Measurements from ENCODE around the gene TBC1D16. TPM values are rescaled to one million over a fixed set of nuclear protein-coding genes. Genes with fewer than 3 reads are reported as not detected.

Gene TBC1D16
- total RNA-seq, 1 donor from 2014 or later = 21.2 TPM

GRCh38 chr17:80012765-80013741 is 22.6 kb downstream of the TBC1D16 start:
- peaks cover 9% of the 10 kb centered on the region for H3K4me1 ChIP-seq
- no peak overlapping the region for H3K27ac ChIP-seq
- H3K27me3 Mint-ChIP-seq (ENCODE audit: insufficient read depth, low read depth) = peaks cover 2% of the 10 kb centered on the region
- no peak overlapping the region for H2AFZ ChIP-seq (replicated peaks)
- no peak overlapping the region for H3K27ac Mint-ChIP-seq
- peaks cover 15% of the 10 kb centered on the region for H3K79me2 ChIP-seq (ENCODE audit: low read depth)
- no peaks in the 10 kb centered on the region for H3K36me3 ChIP-seq
- no peaks in the 10 kb centered on the region for H3K9me3 ChIP-seq (ENCODE audit: low read depth)
- H3K4me1 Mint-ChIP-seq = peaks cover 2% of the 10 kb centered on the region
- no peaks in the 10 kb centered on the region for H3K27me3 ChIP-seq
- peaks cover 10% of the 10 kb centered on the region for H4K20me1 ChIP-seq (ENCODE audit: low read depth)
- DNase-seq (ENCODE audit: low spot score) = peak; percentile 38
- TF ChIP-seq EZH2phosphoT487 (IDR thresholded peaks at IDR 0.05) = no peak
- TF ChIP-seq EZH2 (IDR thresholded peaks at IDR 0.05) = no peak
- no peak for TF ChIP-seq CTCF (IDR thresholded peaks at IDR 0.05)
- no peak overlapping the region for H3K4me2 ChIP-seq
- H3K4me3 Mint-ChIP-seq = no peak overlapping the region
- no peak overlapping the region for H3K4me3 ChIP-seq
- peaks cover 8% of the 10 kb centered on the region for H3K9me3 Mint-ChIP-seq
- H3K36me3 Mint-ChIP-seq = peaks cover 24% of the 10 kb centered on the region
- peaks cover 4% of the 10 kb centered on the region for H3F3A ChIP-seq (ENCODE audit: low read depth)
- H3K9ac ChIP-seq = no peak overlapping the region

GRCh38 chr17:80011989-80012555 is 23.6 kb downstream of the TBC1D16 start:
- no peak overlapping the region for H3K4me3 Mint-ChIP-seq

GRCh38 chr17:80010283-80010858 is 25.3 kb downstream of the TBC1D16 start:
- no peaks in the 10 kb centered on the region for H3K27me3 ChIP-seq
- H3K79me2 ChIP-seq (ENCODE audit: low read depth) = peaks cover 10% of the 10 kb centered on the region
- no peak overlapping the region for H3K4me2 ChIP-seq
- TF ChIP-seq CTCF (IDR thresholded peaks at IDR 0.05) (no peak), EZH2phosphoT487 (IDR thresholded peaks at IDR 0.05) (no peak), EZH2 (IDR thresholded peaks at IDR 0.05) (no peak)
- Mint-ChIP-seq H3K36me3 (peaks cover 13% of the 10 kb centered on the region), H3K4me3 (no peak overlapping the region), H3K4me1 (peaks cover 2% of the 10 kb centered on the region), H3K9me3 (peaks cover 4% of the 10 kb centered on the region), H3K27me3 (ENCODE audit: insufficient read depth, low read depth) (peaks cover 2% of the 10 kb centered on the region), H3K27ac (no peak overlapping the region)
- peaks cover 9% of the 10 kb centered on the region for H3K4me1 ChIP-seq
- H3K27ac ChIP-seq = no peak overlapping the region
- H3K36me3 ChIP-seq = no peaks in the 10 kb centered on the region
- DNase-seq (ENCODE audit: low spot score) = no peak
- peaks cover 35% of the 10 kb centered on the region for H4K20me1 ChIP-seq (ENCODE audit: low read depth)
- H3K9me3 ChIP-seq (ENCODE audit: low read depth) = no peaks in the 10 kb centered on the region
- no peak overlapping the region for H3K4me3 ChIP-seq
- no peak overlapping the region for H3K9ac ChIP-seq
- peaks cover 4% of the 10 kb centered on the region for H3F3A ChIP-seq (ENCODE audit: low read depth)
- no peak overlapping the region for H2AFZ ChIP-seq (replicated peaks)

More at GRCh38 chr17:80011989-80012555, 23.6 kb downstream of the TBC1D16 start:
- H3K9me3 Mint-ChIP-seq = peaks cover 8% of the 10 kb centered on the region
- Histone ChIP-seq H3K4me2 (no peak overlapping the region), H3K4me1 (peaks cover 9% of the 10 kb centered on the region), H3K27ac (no peak overlapping the region), H2AFZ (replicated peaks) (no peak overlapping the region), H3K36me3 (no peaks in the 10 kb centered on the region), H3K9me3 (ENCODE audit: low read depth) (no peaks in the 10 kb centered on the region), H4K20me1 (ENCODE audit: low read depth) (peaks cover 20% of the 10 kb centered on the region), H3K9ac (no peak overlapping the region), H3K79me2 (ENCODE audit: low read depth) (peaks cover 10% of the 10 kb centered on the region), H3K4me3 (no peak overlapping the region), H3K27me3 (no peaks in the 10 kb centered on the region), H3F3A (ENCODE audit: low read depth) (peaks cover 4% of the 10 kb centered on the region)
- no peak for DNase-seq (ENCODE audit: low spot score)
- peaks cover 2% of the 10 kb centered on the region for H3K27me3 Mint-ChIP-seq (ENCODE audit: insufficient read depth, low read depth)
- no peak overlapping the region for H3K27ac Mint-ChIP-seq
- H3K36me3 Mint-ChIP-seq = peaks cover 21% of the 10 kb centered on the region
- H3K4me1 Mint-ChIP-seq = peaks cover 2% of the 10 kb centered on the region
- TF ChIP-seq EZH2 (IDR thresholded peaks at IDR 0.05) = no peak
- no peak for TF ChIP-seq CTCF (IDR thresholded peaks at IDR 0.05)
- TF ChIP-seq EZH2phosphoT487 (IDR thresholded peaks at IDR 0.05) = no peak
